HCEC 1CT (cell line): Measurements from ENCODE around the gene DNAJC19.
"Not testable (repeated sequence)": the region's sequence is repeated elsewhere in the genome, so short reads cannot be mapped to it uniquely, and the experiment has no call there.

Experiments
- DNase-seq: peaks from one replicate; pipeline ENCODE4 v3.0.0-alpha.2; 2017

Gene DNAJC19

DNA sequence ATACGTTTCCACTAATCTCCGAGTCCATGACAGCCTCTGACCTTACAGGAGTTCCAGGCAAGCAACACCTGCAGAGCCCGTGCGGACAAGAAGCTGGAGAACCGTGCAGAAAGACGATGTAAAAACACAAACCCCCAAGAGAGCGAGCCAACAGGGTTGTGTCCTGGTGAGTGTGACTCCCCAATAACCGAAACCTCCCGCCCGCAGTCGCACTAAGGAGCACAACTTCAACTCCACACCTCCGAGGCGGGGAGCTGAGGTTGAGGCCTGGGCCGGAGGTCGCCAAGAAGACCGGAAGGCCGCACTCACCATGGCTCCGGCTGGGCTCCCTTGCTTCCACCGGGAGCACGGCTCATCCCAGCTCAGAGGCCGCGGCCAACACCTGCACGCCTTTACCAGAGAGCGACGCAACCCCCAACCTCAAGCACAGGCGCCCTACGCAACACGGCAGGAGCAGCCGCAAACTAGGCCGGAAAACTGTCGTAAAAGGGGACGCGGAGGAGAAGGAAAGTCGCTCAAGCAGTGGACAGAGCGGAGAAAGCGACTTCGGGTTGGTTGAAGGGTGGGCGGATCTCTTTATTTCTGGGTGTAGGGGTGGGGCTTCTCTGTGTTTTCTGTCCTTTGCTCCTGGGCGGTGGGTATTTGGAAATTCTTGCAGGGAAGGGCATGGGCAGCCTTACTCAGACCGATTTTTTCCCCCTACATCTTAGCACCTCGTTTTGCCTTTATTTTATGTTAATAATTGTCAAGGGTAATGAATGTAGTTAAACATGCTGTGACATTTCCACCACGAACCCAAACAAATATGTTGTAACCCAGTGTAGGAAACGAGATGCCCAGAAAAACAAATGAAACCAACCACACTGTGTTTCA, at the start of gene DNAJC19:
TSS of gene DNAJC19 (minus strand) at position 446 of the 873 bp plus-strand sequence. CDS start at position 312, 134 bp downstream.
- DNase-seq: peak; percentile 95

DNA sequence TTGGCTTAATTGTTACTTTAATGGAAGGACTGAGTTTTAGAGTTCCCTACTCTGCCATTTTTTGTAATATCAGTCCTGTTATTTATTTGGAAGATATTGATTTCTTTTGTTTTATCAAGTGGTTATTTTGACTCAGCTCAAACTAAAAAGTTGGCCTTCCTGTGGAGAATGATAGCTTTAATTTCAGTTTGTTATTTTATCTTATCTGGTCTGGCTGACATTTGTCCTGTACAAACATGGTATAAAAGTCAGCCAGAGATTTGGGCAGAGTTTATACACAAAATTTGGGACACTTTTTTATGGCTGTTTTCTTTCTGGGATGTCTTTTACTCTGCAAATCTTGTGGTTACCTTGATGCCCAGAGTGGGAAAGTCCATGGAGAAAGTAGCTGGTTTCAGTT, 41.4 kb upstream of the DNAJC19 start:
- no peak for DNase-seq

DNA sequence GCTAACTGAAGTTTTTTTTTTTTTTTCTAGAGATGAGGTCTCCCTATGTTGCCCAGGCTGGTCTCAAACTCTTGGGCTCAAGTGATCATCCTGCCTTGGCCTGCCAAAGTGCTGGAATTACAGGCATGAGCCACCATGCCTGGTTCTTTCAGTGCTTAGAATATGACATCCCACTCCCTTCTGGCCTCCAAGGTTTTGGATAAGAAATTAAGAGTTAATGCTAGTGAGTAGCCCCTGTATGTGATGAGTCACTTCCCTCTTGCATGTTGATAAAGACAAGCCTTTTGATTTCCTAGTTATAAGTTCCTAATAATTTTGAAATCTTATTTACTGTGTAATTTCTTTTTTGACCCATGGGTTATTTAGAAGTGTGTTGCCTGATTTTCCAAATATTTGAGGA, 35.7 kb upstream of the DNAJC19 start:
- DNase-seq: no peak

DNA sequence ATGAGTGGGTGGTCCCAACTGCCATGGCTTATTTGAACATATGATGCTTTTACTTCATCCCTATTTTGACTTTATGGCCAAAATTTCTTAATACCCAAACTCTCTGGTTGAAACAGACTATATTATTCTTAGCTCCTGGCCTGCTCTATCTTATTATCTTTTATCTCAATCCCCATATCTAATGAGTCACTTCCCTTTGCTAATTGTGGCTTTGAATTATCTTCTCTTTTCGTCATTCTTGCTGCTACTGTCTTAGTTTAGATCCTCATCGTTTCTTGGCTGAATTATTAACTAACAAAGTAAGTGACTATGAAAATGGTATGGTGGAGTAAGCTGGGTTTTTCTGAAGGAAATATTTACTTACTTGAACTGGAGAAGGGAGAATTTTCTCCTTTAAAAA, 28.2 kb upstream of the DNAJC19 start:
- DNase-seq: no peak

DNA sequence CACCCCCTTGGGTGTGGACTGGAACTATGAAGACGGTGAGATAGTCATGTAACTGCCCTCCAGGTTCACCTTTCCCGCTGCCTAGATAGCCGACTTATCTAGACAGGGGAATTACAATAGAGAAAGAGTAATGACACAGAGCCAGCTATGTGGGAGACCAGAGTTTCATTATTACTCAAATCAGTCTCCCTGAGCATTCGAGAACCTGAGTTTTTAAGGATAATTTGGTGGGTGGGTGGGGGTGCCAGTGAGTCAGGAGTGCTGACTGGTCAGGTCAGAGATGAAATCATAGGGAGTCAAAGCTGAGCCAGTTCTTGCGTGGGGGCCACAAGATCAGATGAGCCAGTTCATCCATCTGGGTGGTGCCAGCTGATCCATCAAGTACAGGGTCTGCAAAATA, 19.7 kb upstream of the DNAJC19 start:
- DNase-seq: no peak

DNA sequence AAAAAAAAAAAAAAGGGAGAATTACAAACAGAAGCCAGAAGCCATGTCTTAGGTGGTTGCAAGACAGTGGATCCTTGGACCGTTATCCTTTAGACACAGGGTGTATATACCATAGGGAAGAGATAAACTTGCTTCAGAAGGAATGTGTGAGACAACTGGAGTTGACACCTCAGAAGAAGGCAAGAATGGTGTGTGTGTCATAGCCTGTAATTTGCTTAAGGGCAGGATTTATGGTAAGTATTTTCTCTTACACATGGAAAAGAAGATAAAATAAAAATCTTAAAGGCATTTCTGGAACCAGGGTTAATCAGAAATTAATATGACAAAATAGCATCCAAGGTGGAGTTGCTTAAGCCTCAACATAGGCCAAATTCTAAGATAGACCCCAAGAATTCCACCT, 19.3 kb upstream of the DNAJC19 start:
- DNase-seq: no peak

DNA sequence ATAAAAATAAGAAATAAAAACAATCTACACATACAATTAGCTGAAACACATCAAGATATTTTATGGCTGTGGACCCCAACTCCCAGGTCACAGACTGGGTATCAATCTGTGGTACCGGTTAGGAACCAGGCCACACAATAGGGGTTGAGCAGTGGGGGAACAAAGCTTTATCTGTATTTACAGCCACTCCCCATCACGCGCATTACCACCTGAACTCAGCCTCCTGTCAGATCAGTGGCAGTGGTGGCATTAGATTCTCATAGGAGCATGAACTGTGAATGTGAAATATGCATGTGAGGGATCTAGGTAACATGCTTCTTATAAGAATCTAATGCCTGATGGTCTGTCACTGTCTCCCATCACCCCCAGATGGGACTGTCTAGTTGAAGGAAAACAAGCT, 17.7 kb upstream of the DNAJC19 start:
- DNase-seq: no peak

DNA sequence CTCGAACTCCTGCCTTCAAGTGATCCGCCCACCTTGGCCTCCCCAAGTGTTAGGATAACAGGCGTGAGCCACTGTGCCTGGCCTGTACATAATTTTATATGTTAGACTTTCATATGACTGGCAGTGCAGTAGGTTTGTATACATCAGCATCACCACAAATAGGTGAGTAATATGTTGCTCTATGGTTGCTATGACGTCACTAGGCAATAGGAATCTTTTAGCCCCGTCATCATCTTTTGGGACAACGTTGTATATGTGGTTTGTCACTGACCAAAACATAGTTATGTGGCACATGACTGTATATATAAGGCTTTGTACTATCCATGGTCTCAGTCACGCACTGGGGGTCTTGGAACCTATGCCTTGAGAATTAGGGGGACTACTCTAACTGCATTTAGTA, 17.0 kb upstream of the DNAJC19 start:
- no peak for DNase-seq

DNA sequence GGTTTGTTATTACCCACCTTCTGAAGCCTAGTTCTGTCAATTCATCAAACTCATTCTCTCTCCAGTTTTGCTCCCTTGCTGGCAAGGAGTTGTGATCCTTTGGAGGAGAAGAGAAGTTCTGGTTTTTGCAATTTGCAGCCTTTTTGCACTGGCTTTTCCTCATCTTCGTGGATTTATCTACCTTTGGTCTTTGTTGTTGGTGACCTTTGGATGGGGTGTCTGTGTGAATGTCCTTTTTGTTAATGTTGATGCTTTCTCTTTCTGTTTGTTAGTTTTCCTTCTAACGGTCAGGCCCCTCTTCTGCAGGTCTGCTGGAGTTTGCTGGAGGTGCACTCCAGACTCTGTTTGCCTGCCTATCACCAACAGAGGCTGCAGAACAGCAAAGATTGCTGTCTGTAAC, 13.9 kb upstream of the DNAJC19 start:
- not testable (repeated sequence) for DNase-seq

DNA sequence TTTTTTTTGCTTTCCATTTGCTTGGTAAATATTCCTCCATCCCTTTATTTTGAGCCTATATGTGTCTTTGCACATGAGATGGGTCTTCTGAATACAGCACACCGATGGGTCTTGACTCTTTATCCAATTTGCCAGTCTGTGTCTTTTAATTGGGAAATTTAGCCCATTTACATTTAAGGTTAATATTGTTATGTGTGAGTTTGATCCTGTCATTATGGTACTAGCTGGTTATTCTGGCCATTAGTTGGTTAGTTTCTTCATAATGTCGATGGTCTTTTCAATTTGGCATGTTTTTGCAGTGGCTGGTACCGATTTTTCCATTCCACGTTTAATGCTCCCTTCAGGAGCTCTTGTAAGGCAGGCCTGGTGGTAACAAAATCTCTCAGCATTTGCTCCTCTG, 12.8 kb upstream of the DNAJC19 start:
- not testable (repeated sequence) for DNase-seq

DNA sequence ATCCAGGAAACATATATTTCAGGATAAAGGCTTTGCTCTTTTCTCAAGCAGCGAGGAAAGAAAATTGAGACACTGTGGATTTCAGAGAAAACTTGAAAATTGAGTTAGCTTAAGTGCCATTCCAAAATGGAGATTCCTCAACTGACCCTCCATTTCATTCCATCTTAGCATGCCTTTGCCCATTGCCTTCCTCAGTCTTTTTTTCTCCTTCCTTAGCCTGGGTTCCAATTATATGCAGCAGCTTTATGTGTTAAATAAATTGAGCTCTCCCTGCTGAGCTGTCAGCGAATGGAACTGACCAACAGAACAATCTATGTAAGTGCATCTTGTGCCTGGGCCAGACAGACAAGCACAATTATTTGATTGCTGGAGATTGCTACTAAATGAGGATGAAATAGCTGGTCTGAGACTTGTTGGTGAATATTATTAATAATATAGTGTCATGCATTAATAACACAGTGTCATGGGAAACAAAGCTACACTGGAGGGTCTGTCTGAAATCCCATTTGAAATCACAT, 6.9 kb upstream of the DNAJC19 start:
- no peak for DNase-seq

DNA sequence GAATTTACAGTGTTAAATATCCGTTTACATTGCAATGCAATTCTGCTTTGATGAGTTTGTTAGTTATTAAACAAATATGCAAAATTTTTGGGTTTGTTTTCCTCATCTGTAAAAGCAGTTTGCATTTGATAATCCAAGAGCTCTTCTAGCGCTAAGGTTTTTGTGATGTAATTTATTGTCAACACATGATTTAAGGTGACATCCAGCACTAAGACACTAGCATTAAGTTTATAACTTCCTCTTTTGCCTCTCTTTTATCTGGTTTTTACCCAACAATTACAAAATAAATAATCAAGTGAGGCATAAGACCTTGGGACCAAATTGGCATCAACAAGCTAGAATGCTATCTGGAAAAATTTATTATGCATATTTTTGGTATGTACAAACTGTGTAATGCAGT, 969 bp upstream of the DNAJC19 start:
- DNase-seq: no peak

DNA sequence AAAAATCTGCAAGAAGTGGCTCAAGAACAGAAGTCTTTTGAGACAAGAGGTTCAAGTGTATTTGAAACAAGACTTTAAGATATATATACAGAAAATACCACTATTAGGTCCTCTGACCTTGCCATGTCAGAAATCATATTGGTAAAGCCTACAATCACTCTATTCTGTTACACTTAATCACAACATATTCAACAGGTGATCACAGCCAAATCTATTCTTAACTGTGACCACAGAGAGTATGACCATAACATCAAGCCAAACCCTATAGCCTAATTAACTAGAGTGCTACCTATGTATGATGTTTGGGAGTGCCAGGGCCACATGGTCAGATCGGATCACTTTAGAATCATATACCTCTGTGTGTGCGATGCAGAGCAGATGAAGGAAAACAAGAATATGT, 2.2 kb downstream of the DNAJC19 start:
- DNase-seq: no peak

DNA sequence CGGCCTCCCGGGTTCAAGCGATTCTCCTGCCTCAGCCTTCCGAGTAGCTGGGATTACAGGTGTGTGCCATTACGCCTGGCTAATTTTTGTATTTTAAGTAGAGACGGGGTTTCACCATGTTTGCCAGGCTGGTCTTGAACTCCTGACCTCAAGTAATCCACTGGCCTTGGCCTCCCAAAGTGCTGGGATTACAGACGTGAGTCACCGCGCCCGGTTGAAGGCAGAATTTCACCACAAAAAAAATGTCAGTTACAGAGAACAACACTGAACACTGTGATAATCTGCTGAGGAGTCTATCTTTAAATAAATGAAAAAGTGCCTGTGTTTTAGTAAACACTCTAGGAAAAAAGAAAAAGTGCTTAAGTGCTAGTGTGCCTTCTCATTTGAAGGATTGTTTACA, 3.2 kb downstream of the DNAJC19 start:
- DNase-seq: peak; percentile 26

DNA sequence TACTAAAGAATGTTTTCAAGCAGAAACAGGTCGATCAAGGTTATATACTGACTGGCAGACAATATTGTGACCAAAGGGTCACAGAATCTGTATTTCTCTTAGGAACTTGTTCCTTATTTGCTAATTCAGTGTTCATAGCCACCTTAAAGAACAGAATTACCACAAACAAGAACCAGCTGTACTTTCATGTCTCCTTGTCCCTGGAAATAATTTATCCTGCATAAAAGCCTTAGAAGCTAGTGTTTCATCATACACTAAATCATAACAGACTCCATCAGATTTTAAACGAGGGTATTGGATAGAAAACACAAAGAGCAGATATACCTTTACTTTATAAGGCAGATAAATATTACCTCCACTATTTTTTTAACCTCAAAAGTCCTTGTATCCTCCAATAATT, 6.4 kb downstream of the DNAJC19 start:
- no peak for DNase-seq

DNA sequence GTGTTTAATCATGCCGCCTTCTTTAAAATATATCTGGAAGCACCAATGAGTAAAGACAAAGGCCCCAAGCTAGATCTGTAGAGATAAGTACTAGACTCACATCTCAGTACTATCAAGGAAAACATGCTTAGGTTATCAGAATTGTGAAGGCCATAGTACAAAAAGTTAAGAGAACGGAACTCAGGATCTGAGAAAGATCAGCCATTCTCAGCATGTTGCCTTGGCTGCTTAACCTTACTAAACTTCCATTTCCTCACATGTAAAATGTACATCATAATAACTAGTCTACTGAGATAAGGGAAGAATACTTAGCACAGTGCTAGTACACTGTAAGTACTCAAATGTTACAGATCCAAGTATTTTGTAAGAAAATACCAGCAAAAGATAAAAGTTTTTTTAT, 7.6 kb downstream of the DNAJC19 start:
- DNase-seq: no peak

DNA sequence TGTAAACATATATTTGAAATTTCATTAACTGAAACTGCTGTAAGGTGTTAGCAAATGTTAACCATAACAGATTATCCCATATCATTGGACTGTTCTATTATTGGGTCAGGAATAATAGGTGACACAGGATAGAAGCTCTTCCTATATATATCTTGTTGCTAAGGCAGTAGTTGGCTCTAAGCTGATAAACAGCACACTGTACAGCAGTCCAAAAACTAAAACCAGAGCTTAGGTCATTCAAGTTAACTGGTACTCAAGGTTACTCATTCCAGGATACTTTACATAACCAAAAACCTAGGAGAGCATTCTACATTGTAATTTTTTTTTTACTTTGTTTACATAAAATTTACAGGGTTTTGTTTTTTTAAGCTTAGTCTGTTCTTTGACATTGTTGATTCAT, 8.9 kb downstream of the DNAJC19 start:
- peak; percentile 28 for DNase-seq

DNA sequence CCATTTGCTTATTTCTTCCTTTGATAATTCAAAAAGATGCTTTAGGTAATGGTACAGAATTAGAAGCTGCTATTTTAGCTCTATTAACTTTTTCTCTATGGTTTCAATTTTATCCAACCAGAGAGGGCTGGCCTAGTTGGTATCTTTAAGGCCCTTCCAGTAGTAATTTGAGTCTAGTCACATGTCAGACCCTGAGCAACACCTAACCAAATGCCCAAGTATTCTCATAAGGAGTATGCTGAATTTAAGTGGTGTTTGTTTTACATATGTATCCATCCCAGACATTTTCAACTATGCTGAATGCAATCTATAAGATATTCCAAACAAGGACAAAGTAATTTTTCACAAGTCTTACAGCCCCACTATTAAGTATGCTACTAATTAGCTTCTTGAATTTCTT, 9.6 kb downstream of the DNAJC19 start:
- DNase-seq: no peak

DNA sequence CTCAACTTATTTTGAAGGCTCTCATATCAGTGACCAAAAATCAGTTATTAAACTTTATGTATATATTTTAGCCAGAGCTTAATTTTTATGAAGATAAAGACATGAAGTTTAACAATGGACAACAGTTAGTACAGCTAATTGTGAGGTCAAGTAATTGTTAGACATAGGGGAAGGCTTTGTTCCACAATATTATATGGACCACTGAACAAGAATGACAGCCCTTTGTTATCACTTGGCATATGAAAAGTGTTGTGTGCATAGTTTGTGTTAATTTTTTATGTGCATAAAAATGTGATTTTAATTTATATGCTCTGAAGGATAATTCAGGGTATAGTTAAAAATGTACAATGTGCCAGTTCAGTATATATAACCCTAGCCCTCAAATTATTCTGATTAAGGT, 12.0 kb downstream of the DNAJC19 start:
- DNase-seq: no peak

DNA sequence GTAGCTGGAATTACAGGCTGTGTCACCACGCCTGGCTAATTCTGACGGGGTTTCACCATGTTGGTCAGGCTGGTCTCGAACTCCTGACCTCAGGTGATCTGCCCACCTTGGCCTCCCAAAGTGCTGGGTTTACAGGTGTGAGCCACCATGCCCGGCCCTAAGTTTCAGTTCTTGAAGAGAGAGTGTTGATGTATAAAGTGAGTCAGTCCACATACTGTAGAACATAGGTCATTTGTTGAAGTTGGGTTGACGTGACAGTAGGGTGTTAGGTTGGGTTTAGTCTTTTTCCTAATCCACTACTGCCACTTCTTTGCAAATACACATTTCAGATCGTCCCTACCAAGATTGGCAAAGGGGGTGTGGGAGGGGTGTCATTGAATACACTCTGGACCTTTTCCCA, 15.2 kb downstream of the DNAJC19 start:
- no peak for DNase-seq

DNA sequence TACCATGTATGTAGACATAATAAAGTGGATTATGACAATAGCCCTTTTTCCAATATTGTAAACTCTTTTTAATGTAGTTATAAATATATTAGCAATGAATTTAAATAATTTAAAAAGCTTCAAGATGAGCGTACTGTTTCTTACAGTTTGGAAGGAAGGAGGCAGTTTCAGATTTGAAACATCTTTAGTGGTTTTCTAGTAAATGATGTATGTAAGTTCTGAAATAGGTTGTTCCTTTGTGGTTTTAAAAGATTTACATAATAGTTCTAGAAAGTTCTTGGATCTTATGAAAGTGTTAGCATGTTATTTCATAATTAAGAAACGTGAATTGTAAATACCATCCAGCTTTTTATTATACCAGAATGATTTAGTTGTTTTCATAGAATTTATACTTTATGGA, 16.0 kb downstream of the DNAJC19 start:
- no peak for DNase-seq

DNA sequence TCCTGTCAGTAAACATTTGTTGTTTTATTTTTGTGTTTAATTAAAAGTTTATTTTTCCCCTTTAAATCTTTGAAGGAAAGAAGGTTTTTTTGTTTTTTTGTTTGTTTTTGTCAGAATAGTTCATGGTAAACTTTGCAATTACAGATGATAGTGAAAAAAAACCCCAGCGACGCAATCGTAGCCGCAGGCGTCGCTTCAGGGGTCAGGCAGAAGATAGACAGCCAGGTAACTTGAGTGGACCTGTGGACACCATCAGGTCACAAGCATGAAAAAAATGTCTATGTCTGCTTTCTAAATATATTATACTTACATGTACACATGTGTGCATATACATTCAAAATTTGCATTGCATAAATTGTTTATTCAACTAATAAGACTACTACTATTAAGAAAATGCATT, 18.6 kb downstream of the DNAJC19 start:
- no peak for DNase-seq

DNA sequence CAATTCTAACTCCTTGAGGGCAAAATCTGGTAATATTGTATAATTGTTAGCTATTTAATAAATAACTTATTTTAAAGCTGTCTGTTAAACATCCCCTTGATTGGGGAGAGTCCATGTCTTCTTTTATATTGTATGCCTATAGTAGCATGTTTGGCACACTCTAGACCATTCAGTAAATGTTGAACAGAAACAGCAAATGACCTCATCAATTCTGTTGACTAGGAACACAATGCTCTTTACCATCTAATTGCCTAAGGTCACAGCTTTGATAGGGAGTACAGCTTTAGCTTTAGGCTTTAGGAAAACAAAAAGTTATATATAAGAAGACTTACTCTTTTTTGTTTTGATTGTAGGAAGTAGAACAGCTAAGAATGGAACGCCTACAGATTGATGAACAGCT, 27.0 kb downstream of the DNAJC19 start:
- DNase-seq: no peak

DNA sequence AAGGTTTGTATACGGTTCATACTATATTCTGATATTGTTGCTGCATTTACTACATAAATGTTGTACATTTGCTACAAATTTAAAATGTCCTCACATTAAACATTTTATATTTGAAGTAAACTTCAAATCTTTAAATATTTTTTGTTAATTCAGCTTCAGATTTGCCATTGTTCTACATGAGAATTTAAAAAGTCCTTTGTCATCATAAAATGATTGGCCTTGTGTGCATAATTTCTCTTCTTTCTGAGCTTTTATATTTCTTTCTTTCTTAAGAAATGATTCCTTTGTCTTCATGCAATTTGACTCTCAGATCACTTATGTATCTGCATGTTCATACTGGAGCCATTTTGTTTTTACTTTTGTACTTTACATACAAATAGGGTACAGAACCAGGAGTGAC, 28.0 kb downstream of the DNAJC19 start:
- no peak for DNase-seq

DNA sequence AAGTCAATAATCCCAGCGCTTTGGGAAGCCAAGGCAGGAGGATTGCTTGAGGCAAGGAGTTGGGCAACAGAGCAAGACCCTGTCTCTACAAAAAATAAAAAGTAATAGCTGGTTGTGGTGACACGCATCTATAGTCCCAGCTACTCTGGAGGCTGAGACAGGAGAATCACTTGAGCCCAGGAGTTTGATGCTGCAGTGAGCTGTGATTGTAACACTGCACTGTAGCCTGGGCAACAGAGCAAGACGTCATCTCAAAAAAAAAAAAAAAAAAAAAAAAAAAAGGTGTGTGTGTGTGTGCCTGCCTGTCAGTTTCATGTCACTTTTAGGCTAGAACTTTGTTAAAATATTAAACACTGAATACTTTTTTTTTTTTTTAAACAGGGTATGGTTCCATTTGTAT, 28.4 kb downstream of the DNAJC19 start:
- DNase-seq: no peak
